HepG2 (cell line): ENCODE measurements around the gene CFAP73. TPM values are rescaled to one million over a fixed set of nuclear protein-coding genes. Genes with fewer than 3 reads are reported as not detected.

Experiments
- ATAC-seq: fragments of 200-7000 bp; cut with Tn5 transposase; 3 replicates; pipeline ENCODE4 v1.9.1; 2020; ENCODE audit warnings: mild to moderate bottlenecking, moderate library complexity
- BruUV-seq: library from RNA; stranded (reverse); fragments of 400-500 nt; replicated peaks from 2 replicates; lab custom pipeline; 2021; lab: Mats Ljungman, UMichigan
- CTCF ChIA-PET: fragments of 300-600 bp; formaldehyde crosslinking; extraction: SDS; loops from one replicate; lab custom pipeline; 2021; ENCODE audit warnings: low total read pairs, inconsistent platforms, low intra/inter-chr PET ratio; lab: Yijun Ruan, JAX
- POLR2A ChIA-PET: fragments of 350-600 bp; sonication (Branson Sonifier 250); formaldehyde crosslinking; loops from one replicate; lab custom pipeline; 2020; ENCODE audit warnings: antibody characterized with exemption, inconsistent platforms; lab: Yijun Ruan, JAX
- DNase-seq: peaks from one replicate; pipeline ENCODE4 v3.0.0-alpha.2; 2015; ENCODE audit warnings: low spot score
- FAIRE-seq: peaks from 3 replicates; lab custom pipeline; 2011; peaks lifted over from hg19 to GRCh38; lab: Jason Lieb, UNC
- H2AFZ ChIP-seq: one replicate; pipeline ENCODE4 v1.6.1; 2011; ENCODE audit warnings: low read length, inconsistent platforms
- H3K27ac ChIP-seq: fragments of 300-600 bp; 3 replicates; pipeline ENCODE4 v1.8.0; 2011; ENCODE audit warnings: mixed run types, mild to moderate bottlenecking, mixed read lengths, low read length, inconsistent platforms; ENCODE audit not compliant: insufficient read depth; ENCODE audit errors: extremely low read length
- H3K27me3 ChIP-seq, 2 experiments: fragments of 200-600 bp in 1 of 2; 2 replicates in 1 of 2; 3 replicates in 1 of 2; pipeline versions ENCODE4 v1.6.0 to v1.8.0; 2011; ENCODE audit warnings: low read length in 2 of 2, mild to moderate bottlenecking in 2 of 2, moderate library complexity in 2 of 2, inconsistent platforms in 1 of 2; ENCODE audit not compliant: insufficient read depth in 2 of 2, control insufficient read depth in 1 of 2
- H3K36me3 ChIP-seq, 2 experiments: fragments of 200-600 bp in 1 of 2; replicated peaks in 1 of 2; 2 replicates in 1 of 2; 3 replicates in 1 of 2; pipeline versions ENCODE4 v1.5.1 to v1.8.0; 2011; ENCODE audit warnings: low read length in 2 of 2, inconsistent platforms in 1 of 2; ENCODE audit not compliant: insufficient read depth in 2 of 2, control insufficient read depth in 1 of 2
- H3K4me1 ChIP-seq: 2 replicates; pipeline ENCODE4 v1.5.1; 2012; ENCODE audit warnings: low read length, inconsistent platforms; ENCODE audit not compliant: insufficient read depth
- H3K4me2 ChIP-seq: 2 replicates; pipeline ENCODE4 v1.6.0; 2011; ENCODE audit warnings: low read depth, low read length, inconsistent platforms
- H3K4me3 ChIP-seq, 3 experiments: fragments of 200-600 bp in 1 of 3; sonication (generic), shearing (Covaris generic) in 1 of 3; replicated peaks in 1 of 3; 2 replicates each; pipeline ENCODE4 v1.5.1; 2011 to 2016; ENCODE audit warnings: low read length in 3 of 3, inconsistent platforms in 2 of 3, low read depth in 2 of 3, mild to moderate bottlenecking in 2 of 3, control low read depth in 1 of 3, mixed read lengths in 1 of 3; ENCODE audit not compliant: insufficient read depth in 1 of 3
- H3K79me2 ChIP-seq: one replicate; pipeline ENCODE4 v1.6.1; 2011; ENCODE audit warnings: low read length, inconsistent platforms; ENCODE audit not compliant: insufficient read depth
- H3K9ac ChIP-seq: 2 replicates; pipeline ENCODE4 v1.6.0; 2011; ENCODE audit warnings: mild to moderate bottlenecking, low read depth, low read length, inconsistent platforms; ENCODE audit not compliant: insufficient read depth
- H3K9me3 ChIP-seq: 2 replicates; pipeline ENCODE4 v1.5.1; 2012; ENCODE audit warnings: mild to moderate bottlenecking, low read length
- H4K20me1 ChIP-seq: 2 replicates; pipeline ENCODE4 v1.6.0; 2011; ENCODE audit warnings: inconsistent platforms, mild to moderate bottlenecking, low read length, moderate library complexity; ENCODE audit not compliant: insufficient read depth
- ATAD3A ChIP-seq: sonication (generic); formaldehyde crosslinking; IDR thresholded peaks from 2 replicates; pipeline ENCODE4 v1.4.0; 2020; ENCODE audit warnings: missing genetic modification reagents
- BRF2 ChIP-seq: sonication (generic); formaldehyde crosslinking; IDR thresholded peaks from 2 replicates; pipeline ENCODE4 v1.8.1; 2022; ENCODE audit warnings: mild to moderate bottlenecking, missing genetic modification reagents
- ETS1 ChIP-seq: sonication (generic); formaldehyde crosslinking; IDR thresholded peaks from 2 replicates; pipeline ENCODE4 v1.4.0; 2020; ENCODE audit warnings: missing genetic modification reagents
- HNF1B ChIP-seq: sonication (generic); formaldehyde crosslinking; IDR thresholded peaks from 2 replicates; pipeline ENCODE4 v1.5.1; 2020; ENCODE audit warnings: mild to moderate bottlenecking, moderate library complexity, missing genetic modification reagents
- HNRNPK ChIP-seq: fragments of 200-400 bp; formaldehyde crosslinking; IDR thresholded peaks from 2 replicates; pipeline ENCODE4 v1.6.1; 2018; ENCODE audit warnings: low read length, low read depth, moderate library complexity, mild to moderate bottlenecking; ENCODE audit not compliant: poor library complexity, severe bottlenecking
- PCBP1 ChIP-seq: fragments of 200-400 bp; formaldehyde crosslinking; IDR thresholded peaks from 2 replicates; pipeline ENCODE4 v1.6.1; 2017; ENCODE audit warnings: mild to moderate bottlenecking, low read depth, low read length, borderline replicate concordance
- RFXAP ChIP-seq: sonication (generic); formaldehyde crosslinking; IDR thresholded peaks from 2 replicates; pipeline ENCODE4 v1.4.0; 2020; ENCODE audit warnings: missing genetic modification reagents, borderline replicate concordance
- SPEN ChIP-seq: sonication (generic); formaldehyde crosslinking; IDR thresholded peaks from 2 replicates; pipeline ENCODE4 v1.5.1; 2020; ENCODE audit warnings: low read depth, mild to moderate bottlenecking, missing genetic modification reagents
- TBX2 ChIP-seq: sonication (generic); formaldehyde crosslinking; IDR thresholded peaks from 2 replicates; pipeline ENCODE4 v1.5.0; 2020; ENCODE audit warnings: missing genetic modification reagents, mild to moderate bottlenecking, borderline replicate concordance
- ZNF512B ChIP-seq: sonication (generic); formaldehyde crosslinking; IDR thresholded peaks from 2 replicates; pipeline ENCODE4 v1.5.1; 2020; ENCODE audit warnings: missing genetic modification reagents, mild to moderate bottlenecking, borderline replicate concordance
- WGBS: methylation state at CpG from one replicate; pipeline ENCODE4 v1.1.6; 2017; ENCODE audit warnings: low lambda C conversion rate; 5-methylcytosine and 5-hydroxymethylcytosine counted together
- in situ Hi-C: cut with HindIII; loops from 2 replicates; pipeline ENCODE4 v1.10.0; 2017; ENCODE audit warnings: low pct_unique_long_range_greater_than_20kb; ENCODE audit not compliant: extremely low pct_ligation_motif_present
- intact Hi-C: fragments of 100-400 bp; cut with micrococcal nuclease; formaldehyde crosslinking; loops from one replicate; pipeline ENCODE4 v1.10.0; 2022; ENCODE audit not compliant: unreplicated experiment
- polyA plus RNA-seq, 8 experiments: library from polyadenylated mRNA; depleted of rRNA in 3 of 8; stranded (reverse) in 7 of 8; unstranded in 1 of 8; fragments of >200 nt; fragmentation: Illumina TruSeq in 4 of 8; extraction: Trizol in 4 of 8; gene quantifications; 2 replicates each; pipeline versions ENCODE4 v1.2.1 to v1.2.3, GENCODE V29; 2011 to 2016; ENCODE audit warnings: low read depth in 4 of 8, missing spikeins in 1 of 8, mixed read lengths in 1 of 8; ENCODE audit not compliant: insufficient read depth in 1 of 8
- total RNA-seq, 5 experiments: library from RNA; depleted of rRNA; stranded (reverse); fragments of >200 nt; fragmentation: Illumina TruSeq; extraction: Trizol; gene quantifications; 2 replicates each; pipeline ENCODE4 v1.2.3, GENCODE V29; 2016; ENCODE audit warnings: low read depth in 1 of 5

The CFAP73 gene
- total and polyA plus RNA-seq, 2 of the 13 experiments (the other 11 are each of a cell fraction or from before 2014, with no cell fraction given): not detected

GRCh38 chr12:113133036-113133435 lies 16.5 kb upstream of the CFAP73 start (continued):
- TF ChIP-seq RFXAP (no peak), SPEN (CRISPR knock-in tag) (no peak)

- Histone ChIP-seq H3K4me2 (no peak overlapping the region), H4K20me1 (no peaks in the 10 kb centered on the region), H3K9me3 (no peaks in the 10 kb centered on the region), H3K79me2 (no peaks in the 10 kb centered on the region), H2AFZ (no peak overlapping the region), H3K4me3 (no peak overlapping the region), H3K27me3 (peaks cover 0 to 1% of the 10 kb centered on the region in 2 experiments; a peak in 1 of 5 replicates), H3K36me3 (no peaks in the 10 kb centered on the region), H3K9ac (no peak overlapping the region), H3K27ac (no peak overlapping the region), H3K4me1 (no peaks in the 10 kb centered on the region)
- TF ChIP-seq PCBP1 (no peak), HNF1B (CRISPR knock-in tag) (no peak), ETS1 (CRISPR knock-in tag) (no peak), ZNF512B (CRISPR knock-in tag) (no peak), BRF2 (CRISPR knock-in tag) (no peak), TBX2 (CRISPR knock-in tag) (no peak), ATAD3A (CRISPR knock-in tag) (no peak), HNRNPK (no peak)
- ChIA-PET CTCF (no interaction called here), POLR2A (no interaction called here)
- intact Hi-C loops: no loop called here
- BruUV-seq: no TSS peak
- WGBS: no CpG with 5 or more reads among the region's 3 CpGs
- ATAC-seq (no peak), DNase-seq (no peak), FAIRE-seq (no peak)
- in situ Hi-C loops: no loop called here
Observed at GRCh38 chr12:113133666-113134065, 15.9 kb upstream of the CFAP73 start.
